A549 (cell line): ENCODE data around the gene SFTPA2. TPM values are rescaled to one million over a fixed set of nuclear protein-coding genes. Genes with fewer than 3 reads are reported as not detected.

ENCODE experiments used
- ATAC-seq, 2 experiments: fragments of 200-7000 bp in 1 of 2; fragments of >200 bp in 1 of 2; cut with Nextera tagmentation in 1 of 2; cut with Tn5 transposase in 1 of 2; 3 replicates each; pipeline versions ENCODE4 v1.8.0 to v1.9.1; 2018 to 2020; ENCODE audit warnings: mild to moderate bottlenecking in 1 of 2, moderate library complexity in 1 of 2
- CTCF ChIA-PET: fragments of 300-600 bp; sonication (Branson Sonifier 250); formaldehyde crosslinking; extraction: SDS; loops from one replicate; lab custom pipeline; 2021; ENCODE audit warnings: antibody characterized with exemption, inconsistent platforms; lab: Yijun Ruan, JAX
- POLR2A ChIA-PET: fragments of 350-600 bp; formaldehyde crosslinking; extraction: SDS; loops from one replicate; lab custom pipeline; 2021; ENCODE audit warnings: antibody characterized with exemption, inconsistent platforms; lab: Yijun Ruan, JAX
- DNase-seq, 2 experiments: peaks; one replicate each; pipeline versions ENCODE4 v3.0.0 to v3.0.0-alpha.2; 2011 to 2016; ENCODE audit warnings: low read depth in 1 of 2, low spot score in 1 of 2
- FAIRE-seq: peaks from 2 replicates; lab custom pipeline; 2011; peaks lifted over from hg19 to GRCh38; lab: Jason Lieb, UNC
- H3K27ac ChIP-seq, 2 experiments: fragments of >200 bp; sonication (Bioruptor Twin); formaldehyde crosslinking; 3 replicates each; pipeline ENCODE4 v1.5.1; 2016 to 2017
- H3K4me1 ChIP-seq: fragments of >200 bp; sonication (Bioruptor Twin); formaldehyde crosslinking; 3 replicates; pipeline ENCODE4 v1.6.1; 2016
- H3K4me2 ChIP-seq: fragments of >200 bp; sonication (Bioruptor Twin); formaldehyde crosslinking; 3 replicates; pipeline ENCODE4 v1.6.1; 2016
- H3K4me3 ChIP-seq: fragments of >200 bp; sonication (Bioruptor Twin); formaldehyde crosslinking; 3 replicates; pipeline ENCODE4 v1.5.1; 2016
- H3K9me3 ChIP-seq: fragments of >200 bp; sonication (Bioruptor Twin); formaldehyde crosslinking; 3 replicates; pipeline ENCODE4 v1.6.1; 2016
- CHD2 ChIP-seq: fragments of 150-350 bp; IDR thresholded peaks from 2 replicates; pipeline ENCODE4 v1.6.1; 2014; ENCODE audit warnings: low read length; ENCODE audit not compliant: partially characterized antibody
- ESRRA ChIP-seq: fragments of 150-350 bp; IDR thresholded peaks from 2 replicates; pipeline ENCODE4 v1.6.1; 2014; ENCODE audit warnings: mild to moderate bottlenecking, low read length, borderline replicate concordance
- HOXA7 ChIP-seq: fragments of 250-450 bp; sonication (Bioruptor Pico); IDR thresholded peaks from 2 replicates; pipeline ENCODE4 v1.5.0; 2020; ENCODE audit warnings: mild to moderate bottlenecking, moderate library complexity
- JUNB ChIP-seq: fragments of >200 bp; sonication (Bioruptor Twin); formaldehyde crosslinking; IDR thresholded peaks from 2 replicates; pipeline ENCODE4 v1.6.1; 2016
- MYC ChIP-seq: IDR thresholded peaks from 2 replicates; pipeline ENCODE4 v1.6.1; 2012; ENCODE audit warnings: mild to moderate bottlenecking, inconsistent platforms, low read length, improper control_type of control experiment, borderline replicate concordance
- PHF8 ChIP-seq: fragments of 200-600 bp; sonication (generic); IDR thresholded peaks from 2 replicates; pipeline ENCODE4 v1.6.1; 2016; ENCODE audit warnings: low read depth, mild to moderate bottlenecking, antibody characterized with exemption, moderate library complexity, borderline replicate concordance
- RAD21 ChIP-seq, 2 experiments: fragments of >200 bp in 1 of 2; sonication (Bioruptor Twin) in 1 of 2; formaldehyde crosslinking in 1 of 2; IDR thresholded peaks in 1 of 2; conservative IDR thresholded peaks in 1 of 2; 2 replicates in 1 of 2; 3 replicates in 1 of 2; pipeline ENCODE4 v1.6.1; 2012 to 2018; ENCODE audit warnings: inconsistent platforms in 1 of 2
- RARB ChIP-seq: fragments of 250-450 bp; sonication (Bioruptor Pico); IDR thresholded peaks from 2 replicates; pipeline ENCODE4 v1.8.0; 2021; ENCODE audit warnings: mild to moderate bottlenecking, moderate library complexity
- RNF2 ChIP-seq: fragments of 200-600 bp; sonication (generic); IDR thresholded peaks from 2 replicates; pipeline ENCODE4 v1.6.1; 2016; ENCODE audit warnings: low read depth, mild to moderate bottlenecking, antibody characterized with exemption, moderate library complexity, borderline replicate concordance
- SMC3 ChIP-seq: fragments of >200 bp; sonication (Bioruptor Twin); formaldehyde crosslinking; IDR thresholded peaks from 3 replicates; pipeline ENCODE4 v1.6.1; 2018; ENCODE audit warnings: inconsistent platforms
- SREBF2 ChIP-seq: fragments of 450-650 bp; IDR thresholded peaks from 2 replicates; pipeline ENCODE4 v1.6.1; 2014; ENCODE audit warnings: mild to moderate bottlenecking, moderate library complexity
- ZFP36 ChIP-seq: fragments of 450-650 bp; IDR thresholded peaks from 2 replicates; pipeline ENCODE4 v1.6.1; 2014; ENCODE audit warnings: borderline replicate concordance; ENCODE audit not compliant: partially characterized antibody
- ZNF302 ChIP-seq: fragments of 250-450 bp; sonication (Bioruptor Pico); IDR thresholded peaks from 2 replicates; pipeline ENCODE4 v1.9.0; 2021; ENCODE audit warnings: inconsistent platforms, mild to moderate bottlenecking, moderate library complexity
- ZSCAN20 ChIP-seq: fragments of 250-450 bp; sonication (Bioruptor Pico); IDR thresholded peaks from 2 replicates; pipeline ENCODE4 v1.8.0; 2022; ENCODE audit warnings: mild to moderate bottlenecking, moderate library complexity
- WGBS: methylation state at CpG from one replicate; pipeline ENCODE4 v1.1.6; 2017; ENCODE audit errors: missing lambda C conversion rate; 5-methylcytosine and 5-hydroxymethylcytosine counted together
- polyA minus RNA-seq: library from RNA; depleted of rRNA, polyadenylated mRNA; stranded (reverse); fragments of >200 nt; gene quantifications from 2 replicates; pipeline ENCODE4 v1.2.3, GENCODE V29; 2011; rRNA and poly(A)+ RNA removed
- polyA plus RNA-seq, 4 experiments: library from polyadenylated mRNA; depleted of rRNA in 3 of 4; stranded (reverse); fragments of >200 nt; fragmentation: RNase III in 1 of 4; extraction: RNeasy Plus Mini Kit Qiagen cat#74134 plus additional on column Dnase treatment in 1 of 4; gene quantifications; 2 replicates in 3 of 4; 3 replicates in 1 of 4; pipeline ENCODE4 v1.2.3, GENCODE V29; 2011 to 2017
- TF ChIP-seq, protein P1 (sequence below): fragments of >200 bp; sonication (Bioruptor Twin); formaldehyde crosslinking; IDR thresholded peaks from 3 replicates; pipeline ENCODE4 v1.5.1; 2016
- TF ChIP-seq, protein P2 (sequence below): fragments of 200-600 bp; sonication (generic); IDR thresholded peaks from 2 replicates; pipeline ENCODE4 v1.6.1; 2016; ENCODE audit warnings: antibody characterized with exemption, mild to moderate bottlenecking, moderate library complexity
- TF ChIP-seq, protein P3 (sequence below): fragments of 450-650 bp; IDR thresholded peaks from 2 replicates; pipeline ENCODE4 v1.6.1; 2014; ENCODE audit warnings: antibody characterized with exemption
- TF ChIP-seq, protein P4 (sequence below): fragments of 250-450 bp; sonication (Bioruptor Pico); IDR thresholded peaks from 2 replicates; pipeline ENCODE4 v1.5.0; 2021; ENCODE audit warnings: mild to moderate bottlenecking, moderate library complexity, borderline replicate concordance
- TF ChIP-seq, protein P5 (sequence below): fragments of 250-450 bp; sonication (Bioruptor Pico); IDR thresholded peaks from 2 replicates; pipeline ENCODE4 v1.5.0; 2020; ENCODE audit warnings: low read depth, mild to moderate bottlenecking, moderate library complexity

SFTPA2 gene
- polyA plus RNA-seq (2011; rRNA removed) (not detected in 2 replicates), polyA plus RNA-seq (2017; fragmentation: RNase III; extraction: RNeasy Plus Mini Kit Qiagen cat#74134 plus additional on column Dnase treatment) (not detected in 3 replicates), polyA minus RNA-seq (not detected in 2 replicates)
- polyA plus RNA-seq (2012; cell fraction: cytosol; rRNA removed) = not detected in 2 replicates
- polyA plus RNA-seq (2012; cell fraction: nucleus; rRNA removed) = not detected in 2 replicates

DNA sequence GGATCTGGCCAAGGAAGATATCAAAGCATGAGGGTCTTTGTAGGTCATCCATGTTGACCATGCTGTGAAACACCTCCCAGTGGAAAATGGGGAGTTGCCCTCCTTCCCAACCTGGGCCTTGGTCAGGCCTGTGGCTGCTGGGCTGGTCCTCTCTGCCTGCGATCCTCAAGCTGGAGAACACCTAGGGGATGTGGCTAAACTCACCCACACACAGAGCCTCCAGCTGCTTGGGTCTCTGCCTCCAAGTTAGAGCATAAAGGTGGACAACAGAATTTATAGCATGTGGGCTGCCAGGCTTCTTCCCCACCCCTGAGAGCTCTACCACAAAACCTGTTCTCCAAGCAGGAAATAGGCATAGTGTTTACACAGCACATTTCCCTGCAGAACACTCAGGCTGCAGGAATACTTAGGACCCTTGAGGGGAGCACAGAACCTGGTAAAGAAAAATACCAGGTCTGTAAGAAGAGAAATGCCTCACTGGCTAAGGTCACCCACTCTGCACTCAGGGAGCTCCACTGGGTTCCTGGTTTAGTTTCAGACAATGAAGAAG lies at the start of gene SFTPA2:
TSS of gene SFTPA2 (minus strand) at position 248 of the 550 bp plus-strand sequence. CDS start 924 bp downstream, outside the sequence.
- Histone ChIP-seq H3K4me1 (no peaks in the 10 kb centered on the region), H3K9me3 (no peaks in the 10 kb centered on the region), H3K27ac (no peak within 1 kb of the TSS), H3K4me2 (no peak within 1 kb of the TSS), H3K4me3 (no peak within 1 kb of the TSS)
- CTCF ChIA-PET = interaction anchor here (0.8 to 1.5 kb wide), 4 partner anchors 8 to 369 kb away, joined by 3 read pairs; no protein-coding TSS in a partner anchor
- 86% methylated on average over 1 of the region's 1 CpG for WGBS
- DNase-seq = no peak
- POLR2A ChIA-PET = no interaction called here
- FAIRE-seq = no peak
- no peak for ATAC-seq
- TF ChIP-seq ZNF302 (CRISPR knock-in tag) = no peak

DNA sequence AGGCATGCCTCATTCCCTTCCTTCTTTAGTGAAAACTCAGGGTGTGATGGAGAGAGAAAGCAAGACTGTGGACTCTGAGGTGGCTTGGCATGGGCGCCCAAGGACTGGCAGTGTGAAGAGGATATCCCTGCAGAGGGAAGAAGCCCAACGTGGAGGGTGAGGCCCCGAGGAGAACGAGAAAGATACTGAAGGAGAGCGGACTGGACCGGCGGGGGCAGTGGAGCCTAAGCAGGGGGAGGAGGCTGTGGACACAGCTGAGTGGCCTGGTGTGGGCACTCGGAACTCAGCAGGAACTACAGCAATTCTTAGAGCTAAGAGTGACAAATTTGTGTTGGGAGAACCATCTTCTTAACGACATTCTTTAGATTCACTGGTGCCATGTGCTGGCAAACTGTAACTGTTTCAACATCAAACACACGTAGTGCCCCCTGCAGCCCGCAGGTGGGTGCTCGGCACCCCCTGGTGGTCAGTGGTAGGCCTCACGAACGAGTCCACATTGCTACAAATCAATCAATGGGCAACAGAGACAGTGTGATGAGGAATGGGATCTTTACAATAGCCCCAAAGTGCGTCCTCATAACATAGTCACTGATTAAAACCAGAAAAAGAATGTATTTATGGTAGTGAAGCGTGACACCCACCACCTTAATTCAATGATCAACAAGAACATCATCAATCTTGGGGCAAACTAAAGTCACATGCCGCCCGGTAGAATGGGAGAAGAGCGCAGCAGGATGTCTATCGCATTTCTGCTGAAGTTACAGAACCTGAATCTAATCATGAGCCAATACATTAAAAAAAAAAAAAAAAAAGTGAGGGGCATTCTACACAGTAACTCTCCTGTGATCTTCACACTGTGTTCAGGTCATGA lies 48.5 kb upstream of the SFTPA2 start:
- ATAC-seq (peak; percentile 47 to 82; a peak in 4 of 6 replicates), DNase-seq (peak; percentile 17 to 55), FAIRE-seq (no peak)
- Histone ChIP-seq H3K4me2 (no peak overlapping the region), H3K27ac (no peak overlapping the region), H3K4me1 (no peaks in the 10 kb centered on the region), H3K9me3 (no peaks in the 10 kb centered on the region), H3K4me3 (no peak overlapping the region)
- CTCF ChIA-PET = interaction anchor here (1.3 kb wide), 1 partner anchor 47 kb away, joined by 4 read pairs; no protein-coding TSS in a partner anchor
- TF ChIP-seq CHD2 (no peak), SMC3 (peak; percentile 55), RAD21 (conservative IDR thresholded peaks at IDR 0.05 in 1 of 2, IDR thresholded peaks at IDR 0.05 in 1 of 2) (peak; percentile 42 to 70; a peak in 4 of 5 replicates), PHF8 (no peak)
- TF ChIP-seq, protein P1, sequence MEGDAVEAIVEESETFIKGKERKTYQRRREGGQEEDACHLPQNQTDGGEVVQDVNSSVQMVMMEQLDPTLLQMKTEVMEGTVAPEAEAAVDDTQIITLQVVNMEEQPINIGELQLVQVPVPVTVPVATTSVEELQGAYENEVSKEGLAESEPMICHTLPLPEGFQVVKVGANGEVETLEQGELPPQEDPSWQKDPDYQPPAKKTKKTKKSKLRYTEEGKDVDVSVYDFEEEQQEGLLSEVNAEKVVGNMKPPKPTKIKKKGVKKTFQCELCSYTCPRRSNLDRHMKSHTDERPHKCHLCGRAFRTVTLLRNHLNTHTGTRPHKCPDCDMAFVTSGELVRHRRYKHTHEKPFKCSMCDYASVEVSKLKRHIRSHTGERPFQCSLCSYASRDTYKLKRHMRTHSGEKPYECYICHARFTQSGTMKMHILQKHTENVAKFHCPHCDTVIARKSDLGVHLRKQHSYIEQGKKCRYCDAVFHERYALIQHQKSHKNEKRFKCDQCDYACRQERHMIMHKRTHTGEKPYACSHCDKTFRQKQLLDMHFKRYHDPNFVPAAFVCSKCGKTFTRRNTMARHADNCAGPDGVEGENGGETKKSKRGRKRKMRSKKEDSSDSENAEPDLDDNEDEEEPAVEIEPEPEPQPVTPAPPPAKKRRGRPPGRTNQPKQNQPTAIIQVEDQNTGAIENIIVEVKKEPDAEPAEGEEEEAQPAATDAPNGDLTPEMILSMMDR = peak; percentile 42; the same call in 2 of the 3 replicates
- WGBS = 40% methylated on average over 20 of the region's 20 CpGs
- POLR2A ChIA-PET = no interaction called here

DNA sequence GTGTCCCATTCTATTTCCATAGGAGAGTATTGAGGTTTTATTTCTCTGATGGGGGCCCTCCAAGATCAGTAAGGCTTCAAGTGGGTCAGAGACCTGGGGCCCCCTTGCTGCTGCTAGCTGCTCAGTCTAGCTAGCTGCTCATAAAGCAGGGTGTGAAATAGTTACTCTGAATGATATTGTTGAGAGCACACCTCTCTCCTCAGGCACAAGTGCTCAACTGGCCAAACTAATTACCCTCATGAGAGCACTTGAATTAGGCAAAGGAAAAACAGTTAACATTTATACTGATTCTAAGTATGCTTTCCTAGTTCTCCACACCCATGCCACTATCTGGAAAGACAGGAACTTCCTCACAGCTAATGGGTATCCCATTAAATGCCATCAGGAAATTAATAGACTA lies 45.1 kb upstream of the SFTPA2 start:
- no peak for ATAC-seq
- FAIRE-seq = no peak
- CTCF ChIA-PET = interaction anchor here (1.1 kb wide), 1 partner anchor 11 kb away, joined by 3 read pairs; no protein-coding TSS in a partner anchor
- TF ChIP-seq MYC (no peak), SREBF2 (no peak), ZFP36 (no peak), ZSCAN20 (CRISPR knock-in tag) (no peak), RNF2 (no peak), RARB (CRISPR knock-in tag) (no peak), HOXA7 (CRISPR knock-in tag) (no peak), ESRRA (no peak), ZNF302 (CRISPR knock-in tag) (no peak), CHD2 (no peak), JUNB (no peak)
- TF ChIP-seq, protein P2, sequence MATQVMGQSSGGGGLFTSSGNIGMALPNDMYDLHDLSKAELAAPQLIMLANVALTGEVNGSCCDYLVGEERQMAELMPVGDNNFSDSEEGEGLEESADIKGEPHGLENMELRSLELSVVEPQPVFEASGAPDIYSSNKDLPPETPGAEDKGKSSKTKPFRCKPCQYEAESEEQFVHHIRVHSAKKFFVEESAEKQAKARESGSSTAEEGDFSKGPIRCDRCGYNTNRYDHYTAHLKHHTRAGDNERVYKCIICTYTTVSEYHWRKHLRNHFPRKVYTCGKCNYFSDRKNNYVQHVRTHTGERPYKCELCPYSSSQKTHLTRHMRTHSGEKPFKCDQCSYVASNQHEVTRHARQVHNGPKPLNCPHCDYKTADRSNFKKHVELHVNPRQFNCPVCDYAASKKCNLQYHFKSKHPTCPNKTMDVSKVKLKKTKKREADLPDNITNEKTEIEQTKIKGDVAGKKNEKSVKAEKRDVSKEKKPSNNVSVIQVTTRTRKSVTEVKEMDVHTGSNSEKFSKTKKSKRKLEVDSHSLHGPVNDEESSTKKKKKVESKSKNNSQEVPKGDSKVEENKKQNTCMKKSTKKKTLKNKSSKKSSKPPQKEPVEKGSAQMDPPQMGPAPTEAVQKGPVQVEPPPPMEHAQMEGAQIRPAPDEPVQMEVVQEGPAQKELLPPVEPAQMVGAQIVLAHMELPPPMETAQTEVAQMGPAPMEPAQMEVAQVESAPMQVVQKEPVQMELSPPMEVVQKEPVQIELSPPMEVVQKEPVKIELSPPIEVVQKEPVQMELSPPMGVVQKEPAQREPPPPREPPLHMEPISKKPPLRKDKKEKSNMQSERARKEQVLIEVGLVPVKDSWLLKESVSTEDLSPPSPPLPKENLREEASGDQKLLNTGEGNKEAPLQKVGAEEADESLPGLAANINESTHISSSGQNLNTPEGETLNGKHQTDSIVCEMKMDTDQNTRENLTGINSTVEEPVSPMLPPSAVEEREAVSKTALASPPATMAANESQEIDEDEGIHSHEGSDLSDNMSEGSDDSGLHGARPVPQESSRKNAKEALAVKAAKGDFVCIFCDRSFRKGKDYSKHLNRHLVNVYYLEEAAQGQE = no peak
- TF ChIP-seq, protein P3, sequence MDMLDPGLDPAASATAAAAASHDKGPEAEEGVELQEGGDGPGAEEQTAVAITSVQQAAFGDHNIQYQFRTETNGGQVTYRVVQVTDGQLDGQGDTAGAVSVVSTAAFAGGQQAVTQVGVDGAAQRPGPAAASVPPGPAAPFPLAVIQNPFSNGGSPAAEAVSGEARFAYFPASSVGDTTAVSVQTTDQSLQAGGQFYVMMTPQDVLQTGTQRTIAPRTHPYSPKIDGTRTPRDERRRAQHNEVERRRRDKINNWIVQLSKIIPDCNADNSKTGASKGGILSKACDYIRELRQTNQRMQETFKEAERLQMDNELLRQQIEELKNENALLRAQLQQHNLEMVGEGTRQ = no peak
- TF ChIP-seq, protein P4, sequence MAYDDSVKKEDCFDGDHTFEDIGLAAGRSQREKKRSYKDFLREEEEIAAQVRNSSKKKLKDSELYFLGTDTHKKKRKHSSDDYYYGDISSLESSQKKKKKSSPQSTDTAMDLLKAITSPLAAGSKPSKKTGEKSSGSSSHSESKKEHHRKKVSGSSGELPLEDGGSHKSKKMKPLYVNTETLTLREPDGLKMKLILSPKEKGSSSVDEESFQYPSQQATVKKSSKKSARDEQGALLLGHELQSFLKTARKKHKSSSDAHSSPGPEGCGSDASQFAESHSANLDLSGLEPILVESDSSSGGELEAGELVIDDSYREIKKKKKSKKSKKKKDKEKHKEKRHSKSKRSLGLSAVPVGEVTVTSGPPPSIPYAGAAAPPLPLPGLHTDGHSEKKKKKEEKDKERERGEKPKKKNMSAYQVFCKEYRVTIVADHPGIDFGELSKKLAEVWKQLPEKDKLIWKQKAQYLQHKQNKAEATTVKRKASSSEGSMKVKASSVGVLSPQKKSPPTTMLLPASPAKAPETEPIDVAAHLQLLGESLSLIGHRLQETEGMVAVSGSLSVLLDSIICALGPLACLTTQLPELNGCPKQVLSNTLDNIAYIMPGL (CRISPR knock-in tag) = no peak
- TF ChIP-seq, protein P5, sequence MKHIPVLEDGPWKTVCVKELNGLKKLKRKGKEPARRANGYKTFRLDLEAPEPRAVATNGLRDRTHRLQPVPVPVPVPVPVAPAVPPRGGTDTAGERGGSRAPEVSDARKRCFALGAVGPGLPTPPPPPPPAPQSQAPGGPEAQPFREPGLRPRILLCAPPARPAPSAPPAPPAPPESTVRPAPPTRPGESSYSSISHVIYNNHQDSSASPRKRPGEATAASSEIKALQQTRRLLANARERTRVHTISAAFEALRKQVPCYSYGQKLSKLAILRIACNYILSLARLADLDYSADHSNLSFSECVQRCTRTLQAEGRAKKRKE = no peak

More for the DNA sequence above, 45.1 kb upstream of the SFTPA2 start:
- no peak overlapping the region for H3K4me2 ChIP-seq
- H3K9me3 ChIP-seq = no peaks in the 10 kb centered on the region
- POLR2A ChIA-PET = no interaction called here
- H3K4me3 ChIP-seq = no peak overlapping the region
- H3K4me1 ChIP-seq = no peaks in the 10 kb centered on the region
- no peak overlapping the region for H3K27ac ChIP-seq
- DNase-seq = no peak
